ENCODE measurements around the gene WBP1L. TPM values are rescaled to one million over a fixed set of nuclear protein-coding genes. Genes with fewer than 3 reads are reported as not detected.

Gene WBP1L
- polyA plus RNA-seq, 3 donors = 24.8 to 43.0 (median 38.3) TPM

DNA sequence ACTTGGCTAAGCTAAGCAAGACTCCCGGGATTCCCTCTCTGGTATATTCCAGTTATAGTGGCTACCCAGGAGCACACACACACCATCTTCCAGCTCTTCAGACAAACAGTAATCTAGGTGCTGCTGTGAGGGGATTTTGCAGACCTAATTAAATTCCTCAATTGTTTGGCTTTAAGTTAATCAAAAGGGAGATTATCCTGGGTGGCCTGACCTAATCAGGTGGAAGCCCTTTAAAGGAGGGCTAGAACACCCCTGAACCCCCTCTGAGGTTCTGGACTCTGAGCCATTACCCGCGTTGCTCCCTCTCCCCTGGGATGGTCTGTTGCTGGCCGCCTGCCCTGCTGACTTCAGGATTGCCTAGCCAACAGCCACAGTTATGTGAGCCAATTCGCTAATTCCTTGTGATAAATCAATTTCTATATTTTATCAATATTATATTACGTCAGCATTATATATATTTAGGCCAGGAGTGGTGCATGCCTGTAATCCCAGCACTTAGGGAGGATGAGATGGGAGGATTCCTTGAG lies 22.9 kb upstream of the WBP1L start:
- Histone ChIP-seq H3K4me1 (ENCODE audit: control insufficient read depth in 1 of 2, insufficient read depth in 2 of 2, low read length in 2 of 2) (peaks cover 0 to 6% of the 10 kb centered on the region in 2 donors), H3K9me3 (replicated peaks in 1 of 2; ENCODE audit: control insufficient read depth in 1 of 2, insufficient read depth in 1 of 2, low read length in 2 of 2) (no peaks in the 10 kb centered on the region), H3K4me3 (replicated peaks in 1 of 3; ENCODE audit: low read depth in 2 of 3, low read length in 3 of 3) (no peak overlapping the region), H3K27ac (ENCODE audit: low read depth in 1 of 2, low read length in 2 of 2) (no peak overlapping the region), H3K9ac (ENCODE audit: insufficient read depth, low read length, poor library complexity, severe bottlenecking) (no peak overlapping the region), H3K27me3 (ENCODE audit: control insufficient read depth in 2 of 2, insufficient read depth in 2 of 2, low read length in 2 of 2) (no peaks in the 10 kb centered on the region), H3K4me2 (replicated peaks; ENCODE audit: extremely low read depth, low read length, poor library complexity, severe bottlenecking) (no peak overlapping the region), H2AFZ (ENCODE audit: insufficient read depth, low read depth, low read length, poor library complexity, severe bottlenecking) (no peak overlapping the region), H3K36me3 (replicated peaks in 1 of 2; ENCODE audit: control insufficient read depth in 1 of 2, insufficient read depth in 2 of 2, low read length in 2 of 2) (no peaks in the 10 kb centered on the region), H4K20me1 (ENCODE audit: insufficient read depth, low read length) (no peaks in the 10 kb centered on the region), H3K79me2 (ENCODE audit: insufficient read depth, low read length) (peaks cover 10% of the 10 kb centered on the region)
- H3K27ac Mint-ChIP-seq = no peak overlapping the region
- H3K27me3 Mint-ChIP-seq (ENCODE audit: low read depth in 3 of 3) = no peaks in the 10 kb centered on the region
- TF ChIP-seq, protein P1, sequence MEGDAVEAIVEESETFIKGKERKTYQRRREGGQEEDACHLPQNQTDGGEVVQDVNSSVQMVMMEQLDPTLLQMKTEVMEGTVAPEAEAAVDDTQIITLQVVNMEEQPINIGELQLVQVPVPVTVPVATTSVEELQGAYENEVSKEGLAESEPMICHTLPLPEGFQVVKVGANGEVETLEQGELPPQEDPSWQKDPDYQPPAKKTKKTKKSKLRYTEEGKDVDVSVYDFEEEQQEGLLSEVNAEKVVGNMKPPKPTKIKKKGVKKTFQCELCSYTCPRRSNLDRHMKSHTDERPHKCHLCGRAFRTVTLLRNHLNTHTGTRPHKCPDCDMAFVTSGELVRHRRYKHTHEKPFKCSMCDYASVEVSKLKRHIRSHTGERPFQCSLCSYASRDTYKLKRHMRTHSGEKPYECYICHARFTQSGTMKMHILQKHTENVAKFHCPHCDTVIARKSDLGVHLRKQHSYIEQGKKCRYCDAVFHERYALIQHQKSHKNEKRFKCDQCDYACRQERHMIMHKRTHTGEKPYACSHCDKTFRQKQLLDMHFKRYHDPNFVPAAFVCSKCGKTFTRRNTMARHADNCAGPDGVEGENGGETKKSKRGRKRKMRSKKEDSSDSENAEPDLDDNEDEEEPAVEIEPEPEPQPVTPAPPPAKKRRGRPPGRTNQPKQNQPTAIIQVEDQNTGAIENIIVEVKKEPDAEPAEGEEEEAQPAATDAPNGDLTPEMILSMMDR (IDR thresholded peaks at IDR 0.05) = no peak
- H3K4me3 Mint-ChIP-seq = no peak overlapping the region
- peaks cover 0 to 7% of the 10 kb centered on the region in 2 donors for H3K36me3 Mint-ChIP-seq
- 100% methylated on average over 1 of the region's 6 CpGs for WGBS (ENCODE audit: insufficient coverage)
- intact Hi-C loops (cut with micrococcal nuclease) = no loop called here
- H3K9me3 Mint-ChIP-seq = peaks cover 0 to 6% (median 0%) of the 10 kb centered on the region in 7 donors
- peaks cover 11% of the 10 kb centered on the region for H3K4me1 Mint-ChIP-seq
- DNase-seq = no peak

DNA sequence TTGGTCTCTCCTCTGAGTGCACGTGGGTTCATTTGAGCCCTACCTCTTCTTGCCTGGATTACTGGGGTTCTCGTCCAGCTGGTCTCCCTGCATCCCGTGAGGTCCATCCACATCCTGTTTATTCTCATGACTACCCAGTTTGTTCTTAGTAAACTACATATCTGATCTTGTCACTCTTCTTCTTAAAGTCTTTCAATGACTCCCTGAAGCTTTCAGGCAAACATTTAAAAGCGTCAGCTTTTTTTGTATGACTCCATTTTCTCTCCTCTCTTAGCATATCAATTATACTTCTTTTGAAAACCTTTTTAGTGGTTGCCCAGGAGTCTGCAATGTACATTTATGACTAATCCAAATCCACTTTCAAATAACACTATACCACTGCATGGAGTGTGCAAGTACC lies 21.8 kb upstream of the WBP1L start:
- H3K36me3 ChIP-seq (replicated peaks in 1 of 2; ENCODE audit: control insufficient read depth in 1 of 2, insufficient read depth in 2 of 2, low read length in 2 of 2) = no peaks in the 10 kb centered on the region
- peaks cover 8 to 10% of the 10 kb centered on the region in 2 donors for H3K36me3 Mint-ChIP-seq
- TF ChIP-seq, protein P1 (IDR thresholded peaks at IDR 0.05) = no peak
- H3K79me2 ChIP-seq (ENCODE audit: insufficient read depth, low read length) = peaks cover 4% of the 10 kb centered on the region
- H3K9me3 ChIP-seq (replicated peaks in 1 of 2; ENCODE audit: control insufficient read depth in 1 of 2, insufficient read depth in 1 of 2, low read length in 2 of 2) = no peaks in the 10 kb centered on the region
- WGBS (ENCODE audit: insufficient coverage) = 86% methylated on average over 4 of the region's 4 CpGs
- peaks cover 0 to 6% (median 0%) of the 10 kb centered on the region in 7 donors for H3K9me3 Mint-ChIP-seq
- H3K27ac ChIP-seq (ENCODE audit: low read depth in 1 of 2, low read length in 2 of 2) = no peak overlapping the region
- H3K4me3 Mint-ChIP-seq = no peak overlapping the region
- no peak overlapping the region for H3K4me2 ChIP-seq (replicated peaks; ENCODE audit: extremely low read depth, low read length, poor library complexity, severe bottlenecking)
- no peak overlapping the region for H3K27ac Mint-ChIP-seq
- H3K4me3 ChIP-seq (replicated peaks in 1 of 3; ENCODE audit: low read depth in 2 of 3, low read length in 3 of 3) = no peak overlapping the region
- H4K20me1 ChIP-seq (ENCODE audit: insufficient read depth, low read length) = no peaks in the 10 kb centered on the region
- peaks cover 0 to 6% of the 10 kb centered on the region in 2 donors for H3K4me1 ChIP-seq (ENCODE audit: control insufficient read depth in 1 of 2, insufficient read depth in 2 of 2, low read length in 2 of 2)
- intact Hi-C loops (cut with micrococcal nuclease) = no loop called here
- H3K4me1 Mint-ChIP-seq = peaks cover 17% of the 10 kb centered on the region
- H3K27me3 ChIP-seq (ENCODE audit: control insufficient read depth in 2 of 2, insufficient read depth in 2 of 2, low read length in 2 of 2) = no peaks in the 10 kb centered on the region
- H3K27me3 Mint-ChIP-seq (ENCODE audit: low read depth in 3 of 3) = no peaks in the 10 kb centered on the region
- no peak overlapping the region for H3K9ac ChIP-seq (ENCODE audit: insufficient read depth, low read length, poor library complexity, severe bottlenecking)
- no peak for DNase-seq
- H2AFZ ChIP-seq (ENCODE audit: insufficient read depth, low read depth, low read length, poor library complexity, severe bottlenecking) = no peak overlapping the region

Measured in CD14-positive monocyte (primary cell).